HepG2 (cell line): ENCODE measurements around the gene FBXO44. TPM values are rescaled to one million over a fixed set of nuclear protein-coding genes. Genes with fewer than 3 reads are reported as not detected.

ENCODE experiments used
- ATAC-seq: fragments of 200-7000 bp; cut with Tn5 transposase; 3 replicates; pipeline ENCODE4 v1.9.1; 2020; ENCODE audit warnings: mild to moderate bottlenecking, moderate library complexity
- BruUV-seq: library from RNA; stranded (reverse); fragments of 400-500 nt; replicated peaks from 2 replicates; lab custom pipeline; 2021; lab: Mats Ljungman, UMichigan
- CTCF ChIA-PET: fragments of 300-600 bp; formaldehyde crosslinking; extraction: SDS; loops from one replicate; lab custom pipeline; 2021; ENCODE audit warnings: low total read pairs, inconsistent platforms, low intra/inter-chr PET ratio; lab: Yijun Ruan, JAX
- POLR2A ChIA-PET: fragments of 350-600 bp; sonication (Branson Sonifier 250); formaldehyde crosslinking; loops from one replicate; lab custom pipeline; 2020; ENCODE audit warnings: antibody characterized with exemption, inconsistent platforms; lab: Yijun Ruan, JAX
- DNase-seq: peaks from one replicate; pipeline ENCODE4 v3.0.0-alpha.2; 2015; ENCODE audit warnings: low spot score
- FAIRE-seq: peaks from 3 replicates; lab custom pipeline; 2011; peaks lifted over from hg19 to GRCh38; lab: Jason Lieb, UNC
- H2AFZ ChIP-seq: one replicate; pipeline ENCODE4 v1.6.1; 2011; ENCODE audit warnings: low read length, inconsistent platforms
- H3K27ac ChIP-seq: fragments of 300-600 bp; 3 replicates; pipeline ENCODE4 v1.8.0; 2011; ENCODE audit warnings: mixed run types, mild to moderate bottlenecking, mixed read lengths, low read length, inconsistent platforms; ENCODE audit not compliant: insufficient read depth; ENCODE audit errors: extremely low read length
- H3K27me3 ChIP-seq, 2 experiments: fragments of 200-600 bp in 1 of 2; 2 replicates in 1 of 2; 3 replicates in 1 of 2; pipeline versions ENCODE4 v1.6.0 to v1.8.0; 2011; ENCODE audit warnings: low read length in 2 of 2, mild to moderate bottlenecking in 2 of 2, moderate library complexity in 2 of 2, inconsistent platforms in 1 of 2; ENCODE audit not compliant: insufficient read depth in 2 of 2, control insufficient read depth in 1 of 2
- H3K36me3 ChIP-seq, 2 experiments: fragments of 200-600 bp in 1 of 2; replicated peaks in 1 of 2; 2 replicates in 1 of 2; 3 replicates in 1 of 2; pipeline versions ENCODE4 v1.5.1 to v1.8.0; 2011; ENCODE audit warnings: low read length in 2 of 2, inconsistent platforms in 1 of 2; ENCODE audit not compliant: insufficient read depth in 2 of 2, control insufficient read depth in 1 of 2
- H3K4me1 ChIP-seq: 2 replicates; pipeline ENCODE4 v1.5.1; 2012; ENCODE audit warnings: low read length, inconsistent platforms; ENCODE audit not compliant: insufficient read depth
- H3K4me2 ChIP-seq: 2 replicates; pipeline ENCODE4 v1.6.0; 2011; ENCODE audit warnings: low read depth, low read length, inconsistent platforms
- H3K4me3 ChIP-seq, 3 experiments: fragments of 200-600 bp in 1 of 3; sonication (generic), shearing (Covaris generic) in 1 of 3; replicated peaks in 1 of 3; 2 replicates each; pipeline ENCODE4 v1.5.1; 2011 to 2016; ENCODE audit warnings: low read length in 3 of 3, inconsistent platforms in 2 of 3, low read depth in 2 of 3, mild to moderate bottlenecking in 2 of 3, control low read depth in 1 of 3, mixed read lengths in 1 of 3; ENCODE audit not compliant: insufficient read depth in 1 of 3
- H3K79me2 ChIP-seq: one replicate; pipeline ENCODE4 v1.6.1; 2011; ENCODE audit warnings: low read length, inconsistent platforms; ENCODE audit not compliant: insufficient read depth
- H3K9ac ChIP-seq: 2 replicates; pipeline ENCODE4 v1.6.0; 2011; ENCODE audit warnings: mild to moderate bottlenecking, low read depth, low read length, inconsistent platforms; ENCODE audit not compliant: insufficient read depth
- H3K9me3 ChIP-seq: 2 replicates; pipeline ENCODE4 v1.5.1; 2012; ENCODE audit warnings: mild to moderate bottlenecking, low read length
- H4K20me1 ChIP-seq: 2 replicates; pipeline ENCODE4 v1.6.0; 2011; ENCODE audit warnings: inconsistent platforms, mild to moderate bottlenecking, low read length, moderate library complexity; ENCODE audit not compliant: insufficient read depth
- AGO2 ChIP-seq: fragments of 200-400 bp; formaldehyde crosslinking; optimal IDR thresholded peaks from 2 replicates; pipeline ENCODE3; 2017; ENCODE audit warnings: mild to moderate bottlenecking, low read depth, low read length, moderate library complexity
- KDM2A ChIP-seq: sonication (generic); formaldehyde crosslinking; IDR thresholded peaks from 2 replicates; pipeline ENCODE4 v1.4.0; 2020; ENCODE audit warnings: low read depth, missing genetic modification reagents, borderline replicate concordance
- PAF1 ChIP-seq: IDR thresholded peaks from 2 replicates; pipeline ENCODE4 v1.6.1; 2016; ENCODE audit warnings: missing genetic modification reagents, missing compliant biosample characterization
- POLR2G ChIP-seq: fragments of 200-400 bp; formaldehyde crosslinking; IDR thresholded peaks from 2 replicates; pipeline ENCODE4 v1.6.1; 2018; ENCODE audit warnings: mild to moderate bottlenecking, low read depth, low read length, moderate library complexity
- TP53 ChIP-seq: sonication (generic); formaldehyde crosslinking; conservative IDR thresholded peaks from 2 replicates; pipeline ENCODE4 v1.4.0; 2020; ENCODE audit warnings: missing genetic modification reagents
- YEATS4 ChIP-seq: sonication (generic); formaldehyde crosslinking; IDR thresholded peaks from 2 replicates; pipeline ENCODE4 v1.4.0; 2020; ENCODE audit warnings: missing genetic modification reagents, borderline replicate concordance
- ZNF768 ChIP-seq: sonication (generic); formaldehyde crosslinking; IDR thresholded peaks from 2 replicates; pipeline ENCODE4 v1.4.0; 2020; ENCODE audit warnings: missing genetic modification reagents
- WGBS: methylation state at CpG from one replicate; pipeline ENCODE4 v1.1.6; 2017; ENCODE audit warnings: low lambda C conversion rate; 5-methylcytosine and 5-hydroxymethylcytosine counted together
- in situ Hi-C: cut with HindIII; loops from 2 replicates; pipeline ENCODE4 v1.10.0; 2017; ENCODE audit warnings: low pct_unique_long_range_greater_than_20kb; ENCODE audit not compliant: extremely low pct_ligation_motif_present
- intact Hi-C: fragments of 100-400 bp; cut with micrococcal nuclease; formaldehyde crosslinking; loops from one replicate; pipeline ENCODE4 v1.10.0; 2022; ENCODE audit not compliant: unreplicated experiment
- polyA plus RNA-seq, 8 experiments: library from polyadenylated mRNA; depleted of rRNA in 3 of 8; stranded (reverse) in 7 of 8; unstranded in 1 of 8; fragments of >200 nt; fragmentation: Illumina TruSeq in 4 of 8; extraction: Trizol in 4 of 8; gene quantifications; 2 replicates each; pipeline versions ENCODE4 v1.2.1 to v1.2.3, GENCODE V29; 2011 to 2016; ENCODE audit warnings: low read depth in 4 of 8, missing spikeins in 1 of 8, mixed read lengths in 1 of 8; ENCODE audit not compliant: insufficient read depth in 1 of 8
- total RNA-seq, 5 experiments: library from RNA; depleted of rRNA; stranded (reverse); fragments of >200 nt; fragmentation: Illumina TruSeq; extraction: Trizol; gene quantifications; 2 replicates each; pipeline ENCODE4 v1.2.3, GENCODE V29; 2016; ENCODE audit warnings: low read depth in 1 of 5

Gene FBXO44
- total and polyA plus RNA-seq, 2 of the 13 experiments (the other 11 are each of a cell fraction or from before 2014, with no cell fraction given), result 22.4 to 27.9 TPM

DNA sequence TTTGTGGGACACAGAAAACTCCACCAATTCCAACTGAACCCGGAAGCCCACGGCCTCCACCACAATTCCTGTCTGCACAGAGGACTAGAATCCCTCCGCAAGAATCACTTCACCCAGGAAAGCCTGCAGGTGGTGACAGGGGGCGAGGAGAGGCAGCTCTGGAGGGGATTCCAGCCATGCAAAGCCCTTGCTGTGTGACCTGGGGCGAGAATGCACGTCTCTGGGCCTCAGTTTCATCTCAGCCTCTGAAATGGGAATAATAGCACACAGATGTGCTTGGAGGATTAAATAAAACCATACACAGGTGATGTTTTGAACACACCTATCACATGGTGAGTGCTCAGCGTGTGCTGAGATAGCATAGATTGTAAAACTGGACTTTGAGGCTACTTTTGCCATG lies 14.6 kb upstream of the FBXO44 start:
- ChIA-PET CTCF (no interaction called here), POLR2A (no interaction called here)
- FAIRE-seq, result no peak
- Histone ChIP-seq H3K4me2 (no peak overlapping the region), H3K79me2 (no peaks in the 10 kb centered on the region), H3K4me3 (no peak overlapping the region), H4K20me1 (peaks cover 17% of the 10 kb centered on the region; the same call in 1 of the 2 replicates), H3K9ac (no peak overlapping the region), H3K27ac (no peak overlapping the region), H3K27me3 (peaks cover 2 to 20% of the 10 kb centered on the region in 2 experiments; a peak in 3 of 5 replicates), H3K36me3 (no peaks in the 10 kb centered on the region), H2AFZ (no peak overlapping the region), H3K9me3 (no peaks in the 10 kb centered on the region), H3K4me1 (no peaks in the 10 kb centered on the region)
- intact Hi-C loops, result no loop called here
- WGBS, result 29% methylated on average over 5 of the region's 7 CpGs
- ATAC-seq, result no peak
- no peak for TF ChIP-seq YEATS4 (CRISPR knock-in tag)
- peak; percentile 11 for TF ChIP-seq AGO2
- TF ChIP-seq ZNF768 (CRISPR knock-in tag), result peak; percentile 90
- no TSS peak for BruUV-seq
- in situ Hi-C loops, result loop anchor here (5.0 to 25.0 kb wide), 3 partner anchors 298 to 603 kb away; partner anchors contain the start of gene MASP2
- no peak for DNase-seq

DNA sequence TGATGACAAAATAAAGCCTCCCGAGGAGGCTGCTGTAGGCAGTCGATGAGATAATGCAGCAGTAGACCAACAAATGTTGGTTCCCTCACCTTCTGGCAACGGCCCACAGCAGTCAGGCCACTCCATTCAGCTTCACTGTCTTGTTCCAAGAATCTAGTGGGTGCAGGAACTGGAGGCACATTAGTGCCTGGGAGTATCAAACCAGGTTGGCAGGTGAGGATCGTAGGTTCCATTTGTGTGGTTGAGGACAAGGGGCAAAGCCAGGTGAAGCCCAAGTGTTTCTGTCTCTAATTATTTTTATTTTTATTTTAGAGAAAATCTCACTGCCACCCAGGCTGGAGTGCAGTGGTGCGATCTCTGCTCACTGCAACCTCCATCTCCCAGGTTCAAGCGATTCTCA lies 13.7 kb upstream of the FBXO44 start:
- in situ Hi-C loops, result loop anchor here (5.0 to 25.0 kb wide), 3 partner anchors 299 to 604 kb away; partner anchors contain the start of gene MASP2
- CTCF ChIA-PET, result no interaction called here

More for the DNA sequence above, 13.7 kb upstream of the FBXO44 start:
- DNase-seq (no peak), FAIRE-seq (no peak), ATAC-seq (no peak)
- Histone ChIP-seq H3K79me2 (no peaks in the 10 kb centered on the region), H3K27ac (no peak overlapping the region), H3K4me3 (no peak overlapping the region), H3K9me3 (no peaks in the 10 kb centered on the region), H3K36me3 (no peaks in the 10 kb centered on the region), H3K27me3 (peaks cover 2 to 20% of the 10 kb centered on the region in 2 experiments; a peak in 3 of 5 replicates), H4K20me1 (peaks cover 17% of the 10 kb centered on the region; the same call in 1 of the 2 replicates), H2AFZ (no peak overlapping the region), H3K4me2 (no peak overlapping the region), H3K4me1 (no peaks in the 10 kb centered on the region), H3K9ac (no peak overlapping the region)
- POLR2A ChIA-PET, result interaction anchor here (0.9 kb wide), 1 partner anchor 23 kb away, joined by 3 read pairs; the partner anchor contains the start of gene FBXO6
- WGBS, result 67% methylated on average over 4 of the region's 6 CpGs
- intact Hi-C loops, result no loop called here
- no TSS peak for BruUV-seq
- TF ChIP-seq KDM2A (CRISPR knock-in tag), result 0 out of 2 replicates have a peak, but pooled peaks have one; percentile 52
- TF ChIP-seq PAF1, result 0 out of 2 replicates have a peak, but pooled peaks have one; percentile 10
- peak; percentile 40; the same call in 1 of the 2 replicates for TF ChIP-seq POLR2G
- peak; percentile 54 for TF ChIP-seq AGO2
- TF ChIP-seq TP53 (CRISPR knock-in tag), result no peak
